Mesodermal cell (in vitro differentiated cells): ENCODE data around the gene TIAL1.
"Not testable (repeated sequence)": the region's sequence is repeated elsewhere in the genome, so short reads cannot be mapped to it uniquely, and the experiment has no call there.

Experiments
- H3K27ac ChIP-seq: 2 replicates; pipeline ENCODE4 v1.7.0; 2013; ENCODE audit warnings: mild to moderate bottlenecking, low read depth, low read length, moderate library complexity; ENCODE audit not compliant: severe bottlenecking
- H3K36me3 ChIP-seq: 2 replicates; pipeline ENCODE4 v1.7.1; 2013; ENCODE audit warnings: mild to moderate bottlenecking, low read length, moderate library complexity; ENCODE audit not compliant: control insufficient read depth, insufficient read depth
- H3K4me1 ChIP-seq: one replicate; pipeline ENCODE4 v1.7.1; 2013; ENCODE audit warnings: mild to moderate bottlenecking, low read length; ENCODE audit not compliant: insufficient read depth, control insufficient read depth, poor library complexity, severe bottlenecking
- H3K4me3 ChIP-seq: 2 replicates; pipeline ENCODE4 v1.7.0; 2013; ENCODE audit warnings: low read length, control low read depth, mild to moderate bottlenecking; ENCODE audit not compliant: insufficient read depth, poor library complexity, severe bottlenecking; ENCODE audit errors: extremely low read depth
- H3K9me3 ChIP-seq: 2 replicates; pipeline ENCODE4 v1.7.1; 2013; ENCODE audit warnings: mild to moderate bottlenecking, low read length, moderate library complexity; ENCODE audit not compliant: control insufficient read depth
- WGBS, 2 experiments: methylation state at CpG; one replicate each; pipeline ENCODE4 v1.1.5; 2013; ENCODE audit warnings: missing lambda C conversion rate in 2 of 2; ENCODE audit not compliant: insufficient coverage in 2 of 2; 5-methylcytosine and 5-hydroxymethylcytosine counted together

Gene TIAL1

GRCh38 chr10:119595134-119595675 is 1.6 kb downstream of the TIAL1 start:
- WGBS, 2 experiments, result 0% methylated on average over 2 of the region's 5 CpGs
- H3K27ac ChIP-seq, result peak overlapping the region; percentile 99
- H3K4me1 ChIP-seq, result peaks cover 19% of the 10 kb centered on the region
- peak overlapping the region; percentile 90 for H3K4me3 ChIP-seq
- H3K36me3 ChIP-seq, result peaks cover 28% of the 10 kb centered on the region
- peaks cover 9% of the 10 kb centered on the region for H3K9me3 ChIP-seq

GRCh38 chr10:119588071-119588470 is 8.7 kb downstream of the TIAL1 start:
- peaks cover 68% of the 10 kb centered on the region for H3K36me3 ChIP-seq
- WGBS, 2 experiments, result 92 to 93% methylated on average over 3 to 4 of the region's 4 CpGs
- peaks cover 8% of the 10 kb centered on the region for H3K4me1 ChIP-seq
- no peaks in the 10 kb centered on the region for H3K9me3 ChIP-seq
- H3K4me3 ChIP-seq, result no peak overlapping the region
- H3K27ac ChIP-seq, result no peak overlapping the region

GRCh38 chr10:119578355-119578754 is 18.4 kb downstream of the TIAL1 start:
- H3K4me1 ChIP-seq, result no peaks in the 10 kb centered on the region
- H3K4me3 ChIP-seq, result no peak overlapping the region
- H3K27ac ChIP-seq, result no peak overlapping the region
- no peaks in the 10 kb centered on the region for H3K9me3 ChIP-seq
- WGBS, 2 experiments, result 89% methylated on average over 1 of the region's 3 CpGs; no CpG with 5 or more reads in 1 of the 2 experiments
- peaks cover 66% of the 10 kb centered on the region for H3K36me3 ChIP-seq

- Histone ChIP-seq H3K9me3 (no peaks in the 10 kb centered on the region), H3K4me1 (no peaks in the 10 kb centered on the region), H3K27ac (no peak overlapping the region), H3K4me3 (no peak overlapping the region), H3K36me3 (peaks cover 76% of the 10 kb centered on the region)
Measured at GRCh38 chr10:119575991-119576390, 20.8 kb downstream of the TIAL1 start.

GRCh38 chr10:119575506-119575905 is 21.3 kb downstream of the TIAL1 start:
- no peak overlapping the region for H3K4me3 ChIP-seq
- no peak overlapping the region for H3K27ac ChIP-seq
- 93 to 94% methylated on average over 2 to 3 of the region's 5 CpGs for WGBS, 2 experiments
- H3K36me3 ChIP-seq, result peaks cover 81% of the 10 kb centered on the region
- no peaks in the 10 kb centered on the region for H3K4me1 ChIP-seq
- H3K9me3 ChIP-seq, result no peaks in the 10 kb centered on the region

- H3K4me1 ChIP-seq, result no peaks in the 10 kb centered on the region
- no peak overlapping the region for H3K4me3 ChIP-seq
- 89 to 97% methylated on average over 6 of the region's 8 CpGs for WGBS, 2 experiments
- H3K27ac ChIP-seq, result no peak overlapping the region
- peaks cover 25% of the 10 kb centered on the region for H3K36me3 ChIP-seq
- no peaks in the 10 kb centered on the region for H3K9me3 ChIP-seq
Measured at GRCh38 chr10:119567978-119568377, 28.8 kb downstream of the TIAL1 start.

GRCh38 chr10:119562097-119562496 is 34.7 kb downstream of the TIAL1 start:
- Histone ChIP-seq H3K27ac (no peak overlapping the region), H3K4me1 (no peaks in the 10 kb centered on the region), H3K36me3 (no peaks in the 10 kb centered on the region), H3K4me3 (no peak overlapping the region), H3K9me3 (no peaks in the 10 kb centered on the region)
- 67 to 93% methylated on average over 1 to 3 of the region's 4 CpGs for WGBS, 2 experiments

GRCh38 chr10:119559511-119559910 is 37.3 kb downstream of the TIAL1 start:
- 90 to 96% methylated on average over 5 to 15 of the region's 33 CpGs for WGBS, 2 experiments
- H3K4me3 ChIP-seq, H3K27ac ChIP-seq, H3K9me3 ChIP-seq, H3K4me1 ChIP-seq, H3K36me3 ChIP-seq: not testable (repeated sequence)

- H3K27ac ChIP-seq, H3K4me3 ChIP-seq, H3K4me1 ChIP-seq, H3K36me3 ChIP-seq, H3K9me3 ChIP-seq: not testable (repeated sequence)
- WGBS, 2 experiments, result 100% methylated on average over 1 of the region's 2 CpGs
Measured at GRCh38 chr10:119556081-119556480, 40.7 kb downstream of the TIAL1 start.

- no peak overlapping the region for H3K27ac ChIP-seq
- H3K4me3 ChIP-seq, result no peak overlapping the region
- H3K36me3 ChIP-seq, result no peaks in the 10 kb centered on the region
- no peaks in the 10 kb centered on the region for H3K9me3 ChIP-seq
- peaks cover 5% of the 10 kb centered on the region for H3K4me1 ChIP-seq
- 87 to 100% methylated on average over 1 to 4 of the region's 6 CpGs for WGBS, 2 experiments
Measured at GRCh38 chr10:119555178-119555784, 41.5 kb downstream of the TIAL1 start.

- H3K36me3 ChIP-seq, result no peaks in the 10 kb centered on the region
- WGBS, 2 experiments, result 93 to 100% methylated on average over 2 to 4 of the region's 4 CpGs
Measured at GRCh38 chr10:119550827-119551226, 45.9 kb downstream of the TIAL1 start.

More at GRCh38 chr10:119550827-119551226, 45.9 kb downstream of the TIAL1 start:
- Histone ChIP-seq H3K4me1 (peaks cover 5% of the 10 kb centered on the region), H3K27ac (no peak overlapping the region), H3K9me3 (no peaks in the 10 kb centered on the region), H3K4me3 (no peak overlapping the region)
